HG03280 (cell line): Measurements from ENCODE around the gene S1PR2.

Source experiments
- ATAC-seq: cut with Tn5 transposase; IDR thresholded peaks from one replicate; pipeline ENCODE4 v1.9.1; 2021; ENCODE audit warnings: mild to moderate bottlenecking, moderate library complexity; ENCODE audit not compliant: unreplicated experiment

The S1PR2 gene, protein sequence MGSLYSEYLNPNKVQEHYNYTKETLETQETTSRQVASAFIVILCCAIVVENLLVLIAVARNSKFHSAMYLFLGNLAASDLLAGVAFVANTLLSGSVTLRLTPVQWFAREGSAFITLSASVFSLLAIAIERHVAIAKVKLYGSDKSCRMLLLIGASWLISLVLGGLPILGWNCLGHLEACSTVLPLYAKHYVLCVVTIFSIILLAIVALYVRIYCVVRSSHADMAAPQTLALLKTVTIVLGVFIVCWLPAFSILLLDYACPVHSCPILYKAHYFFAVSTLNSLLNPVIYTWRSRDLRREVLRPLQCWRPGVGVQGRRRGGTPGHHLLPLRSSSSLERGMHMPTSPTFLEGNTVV

DNA sequence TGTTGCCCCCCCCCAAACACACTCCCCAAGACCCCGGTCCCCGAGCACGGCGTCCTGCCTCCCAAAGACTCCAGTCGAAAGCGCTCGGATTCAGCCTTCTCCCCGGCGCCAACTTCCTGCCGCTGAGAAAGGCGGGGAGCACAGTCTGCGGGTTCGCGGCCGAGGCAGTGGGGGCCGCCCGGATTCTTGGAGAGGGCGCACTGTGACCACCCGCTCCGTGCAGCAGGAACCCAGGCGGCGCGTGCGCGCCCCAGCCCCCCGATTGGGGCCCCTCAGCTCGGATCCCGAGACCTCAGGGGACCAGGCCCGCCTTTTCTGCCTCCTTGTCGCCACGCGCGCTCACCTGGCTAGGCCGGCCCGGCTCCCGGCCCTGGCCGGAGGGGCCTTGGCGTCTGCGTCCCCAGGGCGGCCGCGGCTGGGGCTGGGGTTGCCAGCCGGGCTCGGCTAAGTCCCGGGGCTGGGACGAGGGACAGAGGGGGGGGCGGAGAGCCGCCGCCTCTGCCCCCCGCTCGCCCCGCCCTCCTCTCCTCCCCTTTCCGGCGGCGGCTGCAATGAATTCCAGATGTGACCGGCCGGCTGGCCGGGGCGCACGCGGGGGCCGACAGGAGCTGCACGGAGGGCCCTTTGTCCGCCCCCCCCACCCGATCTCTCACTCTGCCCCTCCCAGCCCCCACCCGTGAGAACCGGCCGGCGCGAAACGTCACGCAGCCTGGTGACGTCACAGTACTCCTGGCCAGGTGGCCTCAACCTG is at the start of gene S1PR2:
Gene S1PR2 (minus strand): TSS at position 471 of the 751 bp plus-strand sequence. CDS start 6,426 bp downstream, outside the sequence.
- peak; percentile 37 for ATAC-seq

- ATAC-seq = no peak
Observed at GRCh38 chr19:10279737-10280442, 48.8 kb upstream of the S1PR2 start.

GRCh38 chr19:10278935-10279334 is 47.8 kb upstream of the S1PR2 start:
- ATAC-seq = no peak

- ATAC-seq = no peak
Observed at GRCh38 chr19:10277795-10278589, 46.9 kb upstream of the S1PR2 start.

DNA sequence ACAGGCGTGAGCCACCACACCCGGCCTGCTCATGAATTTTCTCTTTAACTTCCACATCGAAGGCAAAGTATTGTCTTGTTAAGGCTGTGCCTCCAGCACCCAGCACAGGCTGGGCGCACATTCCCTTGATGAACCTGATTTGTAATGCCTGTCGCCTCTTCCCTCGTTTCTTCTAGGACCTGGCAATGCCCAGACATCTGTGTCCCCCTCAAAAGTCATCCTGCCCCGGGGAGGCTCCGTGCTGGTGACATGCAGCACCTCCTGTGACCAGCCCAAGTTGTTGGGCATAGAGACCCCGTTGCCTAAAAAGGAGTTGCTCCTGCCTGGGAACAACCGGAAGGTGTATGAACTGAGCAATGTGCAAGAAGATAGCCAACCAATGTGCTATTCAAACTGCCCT is 43.5 kb upstream of the S1PR2 start:
- no peak for ATAC-seq

DNA sequence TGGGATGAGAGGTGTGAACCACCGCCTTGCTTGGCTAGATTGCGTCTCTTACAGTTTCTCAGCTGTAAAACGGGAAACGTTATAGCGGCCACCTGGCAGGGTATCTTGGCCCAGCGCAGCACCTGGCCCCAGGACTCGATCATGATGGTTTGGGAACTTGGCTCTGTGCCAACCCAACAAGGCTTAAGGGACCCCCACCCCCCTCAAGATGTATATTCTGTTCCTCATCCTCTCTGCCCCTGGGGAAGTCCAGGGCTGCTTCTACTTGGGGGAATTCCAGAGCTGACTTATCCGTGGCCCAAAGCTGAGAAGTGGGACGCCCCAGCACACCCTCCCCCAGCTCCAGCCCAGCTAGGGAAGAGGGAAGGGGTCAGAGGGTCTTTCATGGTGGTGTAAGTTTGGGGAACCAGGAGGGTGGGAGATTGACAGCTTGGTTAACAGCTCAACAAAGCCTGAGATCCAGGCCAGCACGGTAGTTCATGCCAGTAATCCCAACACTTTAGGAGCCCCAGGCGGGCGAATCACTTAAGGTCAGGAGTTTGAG is 40.5 kb upstream of the S1PR2 start:
- ATAC-seq = no peak

- ATAC-seq = no peak
Observed at GRCh38 chr19:10270616-10271394, 39.7 kb upstream of the S1PR2 start, which contains the start of gene ICAM1. Gene ICAM1 (plus strand): TSS chr19:10271120. CDS start chr19:10271160, 40 bp downstream.

DNA sequence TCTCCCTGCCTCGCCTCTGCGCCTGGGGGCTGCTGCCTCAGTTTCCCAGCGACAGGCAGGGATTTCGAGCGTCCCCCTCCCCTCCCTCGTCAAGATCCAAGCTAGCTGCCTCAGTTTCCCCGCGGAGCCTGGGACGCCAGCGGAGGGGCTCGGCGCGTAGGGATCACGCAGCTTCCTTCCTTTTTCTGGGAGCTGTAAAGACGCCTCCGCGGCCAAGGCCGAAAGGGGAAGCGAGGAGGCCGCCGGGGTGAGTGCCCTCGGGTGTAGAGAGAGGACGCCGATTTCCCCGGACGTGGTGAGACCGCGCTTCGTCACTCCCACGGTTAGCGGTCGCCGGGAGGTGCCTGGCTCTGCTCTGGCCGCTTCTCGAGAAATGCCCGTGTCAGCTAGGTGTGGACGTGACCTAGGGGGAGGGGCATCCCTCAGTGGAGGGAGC is 39.1 kb upstream of the S1PR2 start:
- ATAC-seq = peak; percentile 32

DNA sequence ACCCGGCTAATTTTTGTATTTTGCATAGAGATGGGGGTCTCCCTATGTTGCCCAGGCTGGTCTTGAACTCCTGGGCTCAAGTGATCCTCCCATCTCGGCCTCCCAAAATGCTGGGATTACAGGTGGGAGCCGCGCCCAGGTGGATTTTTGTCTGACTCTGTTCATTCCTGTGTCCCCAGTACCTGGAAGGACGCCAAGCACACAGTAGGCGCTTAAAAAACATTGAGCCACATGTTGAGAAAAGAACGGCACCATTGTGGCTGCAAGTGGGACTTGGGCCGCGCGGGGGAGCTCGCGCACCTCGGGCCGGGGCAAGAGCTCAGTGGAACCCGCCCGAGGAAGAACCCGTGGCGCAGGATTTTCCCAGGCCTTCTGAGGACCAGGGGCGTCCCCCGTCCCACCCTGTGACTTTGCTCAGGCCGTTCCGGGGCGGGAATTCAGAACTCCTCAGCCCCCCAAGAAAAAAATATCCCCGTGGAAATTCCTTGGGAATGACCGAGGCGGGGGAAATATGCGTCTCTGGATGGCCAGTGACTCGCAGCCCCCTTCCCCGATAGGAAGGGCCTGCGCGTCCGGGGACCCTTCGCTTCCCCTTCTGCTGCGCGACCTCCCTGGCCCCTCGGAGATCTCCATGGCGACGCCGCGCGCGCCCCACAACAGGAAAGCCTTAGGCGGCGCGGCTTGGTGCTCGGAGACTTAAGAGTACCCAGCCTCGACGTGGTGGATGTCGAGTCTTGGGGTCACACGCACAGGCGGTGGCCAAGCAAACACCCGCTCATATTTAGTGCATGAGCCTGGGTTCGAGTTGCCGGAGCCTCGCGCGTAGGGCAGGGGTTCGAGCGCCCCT is 38.4 kb upstream of the S1PR2 start:
- ATAC-seq = peak; percentile 35

DNA sequence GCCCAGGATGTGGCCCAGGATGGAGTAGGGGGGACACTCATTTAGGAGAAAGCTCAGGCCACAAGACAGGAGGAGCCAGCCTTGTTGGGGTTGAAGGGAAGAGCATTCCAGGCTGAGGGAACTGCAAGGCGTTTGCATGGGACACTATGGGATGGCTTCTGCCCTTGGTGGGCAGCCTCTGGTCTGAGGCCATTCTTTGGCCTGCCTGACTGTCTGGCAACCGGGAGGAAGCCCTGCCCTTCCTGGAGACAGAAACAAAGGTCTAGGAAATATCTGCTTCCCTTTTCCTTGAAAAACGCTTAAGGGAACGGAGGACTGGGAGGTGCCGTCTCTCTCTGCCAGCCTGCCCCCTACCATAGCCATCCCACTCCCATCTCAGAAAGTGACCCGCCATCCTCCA is 36.9 kb upstream of the S1PR2 start:
- no peak for ATAC-seq

DNA sequence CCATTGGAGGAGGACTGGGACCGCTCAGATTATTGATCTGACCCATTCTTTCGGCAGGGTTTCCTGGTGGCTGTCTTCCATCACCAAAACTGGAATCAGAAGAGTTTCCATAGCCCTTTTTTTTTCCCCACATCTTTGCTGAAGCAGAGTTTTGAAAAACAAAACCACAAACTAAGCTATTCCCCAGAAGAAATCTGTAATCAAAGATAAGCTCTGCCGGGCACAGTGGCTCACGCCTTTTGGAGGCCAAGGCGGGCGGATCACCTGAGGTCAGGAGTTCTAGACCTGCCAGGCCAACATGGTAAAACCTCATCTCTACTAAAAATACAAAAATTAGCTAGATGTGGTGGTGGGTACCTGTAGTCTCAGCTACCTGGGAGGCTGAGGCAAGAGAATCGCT is 35.6 kb upstream of the S1PR2 start:
- ATAC-seq = no peak

DNA sequence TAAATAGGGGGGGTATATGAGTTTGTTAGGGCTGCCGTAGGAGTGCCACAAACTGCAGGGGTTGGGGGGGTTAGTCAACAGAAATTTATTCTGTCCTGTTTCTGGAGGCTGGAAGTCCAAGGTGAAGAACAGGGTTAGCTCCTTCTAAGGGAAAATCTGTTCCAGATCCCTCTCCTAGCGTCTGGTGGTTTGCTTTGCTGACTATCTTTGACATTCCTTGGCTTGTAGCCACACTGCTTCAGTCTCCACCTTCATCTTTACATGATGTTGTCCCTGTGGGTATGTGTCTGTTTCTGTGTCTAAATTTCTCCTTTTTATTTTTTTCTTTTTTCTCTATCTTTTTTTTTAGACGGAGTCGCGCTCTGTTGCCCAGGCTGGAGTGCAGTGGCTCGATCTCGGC is 31.6 kb upstream of the S1PR2 start:
- ATAC-seq = no peak

DNA sequence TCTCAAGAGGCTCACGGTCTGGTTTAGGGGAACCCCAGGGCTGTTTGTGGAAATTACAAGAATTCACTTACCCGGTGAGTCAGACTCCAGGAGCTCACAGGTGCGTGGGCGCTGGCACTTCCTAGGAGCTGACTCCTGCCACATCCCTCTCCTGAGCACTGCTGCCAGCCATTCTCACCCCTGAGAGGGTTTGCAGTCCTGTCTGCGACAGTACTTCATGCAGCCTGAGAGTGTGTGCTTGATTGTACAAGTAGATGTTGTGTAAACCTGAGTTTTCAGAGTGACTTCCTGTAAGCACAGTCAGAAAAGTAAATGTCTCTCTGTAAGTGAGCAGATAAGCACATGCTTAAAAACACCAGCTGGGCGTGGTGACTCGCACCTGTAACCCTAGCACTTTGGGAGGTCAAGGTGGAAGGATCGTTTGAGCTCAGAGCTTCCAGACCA is 29.0 kb upstream of the S1PR2 start:
- no peak for ATAC-seq

GRCh38 chr19:10259162-10259905 is 28.2 kb upstream of the S1PR2 start:
- ATAC-seq = no peak

DNA sequence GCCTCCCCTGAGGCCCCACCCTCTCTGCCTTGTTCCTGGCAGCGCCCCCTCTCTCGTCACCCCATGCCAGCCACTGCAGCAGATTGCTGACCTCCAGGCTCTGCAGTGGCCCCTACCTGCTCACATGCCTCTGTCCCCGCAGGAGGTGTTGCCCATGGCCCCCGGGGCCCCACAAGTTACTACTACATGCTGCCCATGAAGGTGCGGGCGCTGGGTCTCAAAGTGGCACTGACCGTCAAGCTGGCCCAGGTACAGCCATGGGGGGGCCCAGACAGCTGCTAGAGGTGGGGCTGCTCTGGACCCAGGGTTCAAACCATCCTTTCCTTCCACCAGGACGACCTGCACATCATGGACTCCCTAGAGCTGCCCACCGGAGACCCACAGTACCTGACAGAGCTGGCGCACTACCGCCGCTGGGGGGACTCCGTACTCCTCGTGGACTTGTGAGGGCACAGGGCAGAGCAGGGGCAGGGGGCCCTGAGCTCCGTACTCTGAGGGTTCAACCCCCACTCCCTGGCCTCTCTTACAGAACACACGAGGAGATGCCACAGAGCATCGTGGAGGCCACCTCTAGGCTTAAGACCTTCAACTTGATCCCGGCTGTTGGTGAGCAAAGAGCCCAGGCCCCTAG is 27.1 kb upstream of the S1PR2 start:
- no peak for ATAC-seq

- no peak for ATAC-seq
Observed at GRCh38 chr19:10256970-10257615, 26.0 kb upstream of the S1PR2 start.

DNA sequence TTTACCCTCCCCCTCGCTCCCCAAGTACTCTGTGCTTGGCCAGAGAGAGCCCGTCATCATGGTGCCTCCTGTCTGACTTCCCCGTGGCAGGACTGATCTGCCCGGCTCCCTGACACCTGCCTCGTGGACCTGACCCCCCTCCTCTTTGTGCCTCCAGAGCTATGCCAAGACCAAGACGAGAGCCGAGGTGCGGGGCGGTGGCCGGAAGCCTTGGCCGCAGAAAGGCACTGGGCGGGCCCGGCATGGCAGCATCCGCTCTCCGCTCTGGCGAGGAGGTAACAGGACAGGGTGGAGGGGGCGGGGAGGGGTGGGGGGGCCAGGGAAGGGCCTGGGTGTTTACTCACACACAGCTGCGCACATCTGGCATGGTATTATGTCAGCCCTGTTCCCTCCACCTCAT is 25.4 kb upstream of the S1PR2 start:
- ATAC-seq = no peak
